Karpas-422 (cell line): ENCODE results near the gene NXPH4. TPM values are rescaled to one million over a fixed set of nuclear protein-coding genes. Genes with fewer than 3 reads are reported as not detected.

Source experiments
- DNase-seq: peaks from one replicate; pipeline ENCODE4 v3.0.0-alpha.2; 2015
- H2AFZ ChIP-seq: fragments of 200-600 bp; sonication (generic); 2 replicates; pipeline ENCODE4 v1.6.1; 2014; ENCODE audit warnings: antibody characterized with exemption, low read length, mixed read lengths
- H3K27ac ChIP-seq: fragments of 200-600 bp; sonication (generic); 2 replicates; pipeline ENCODE4 v1.5.1; 2014; ENCODE audit warnings: mild to moderate bottlenecking, low read length, moderate library complexity
- H3K27me3 ChIP-seq: fragments of 200-600 bp; sonication (generic); 2 replicates; pipeline ENCODE4 v1.6.1; 2014; ENCODE audit warnings: low read length, mixed read lengths
- H3K36me3 ChIP-seq: fragments of 200-600 bp; sonication (generic); 2 replicates; pipeline ENCODE4 v1.6.1; 2014; ENCODE audit warnings: low read length, mixed read lengths; ENCODE audit not compliant: insufficient read depth
- H3K4me1 ChIP-seq: fragments of 200-600 bp; sonication (generic); 2 replicates; pipeline ENCODE4 v1.6.1; 2014; ENCODE audit warnings: mild to moderate bottlenecking, low read length, mixed read lengths
- H3K4me2 ChIP-seq: fragments of 200-600 bp; sonication (generic); 2 replicates; pipeline ENCODE4 v1.6.1; 2014; ENCODE audit warnings: low read length, low read depth, mild to moderate bottlenecking; ENCODE audit not compliant: poor library complexity, severe bottlenecking
- H3K4me3 ChIP-seq: fragments of 200-600 bp; sonication (generic); 2 replicates; pipeline ENCODE4 v1.5.1; 2014; ENCODE audit warnings: mild to moderate bottlenecking, antibody characterized with exemption, low read length, mixed read lengths
- H3K79me2 ChIP-seq: fragments of 200-600 bp; sonication (generic); 2 replicates; pipeline ENCODE4 v1.6.1; 2014; ENCODE audit warnings: mild to moderate bottlenecking, low read length, mixed read lengths
- H3K9ac ChIP-seq: fragments of 200-600 bp; sonication (generic); 2 replicates; pipeline ENCODE4 v1.6.0; 2014; ENCODE audit warnings: low read length
- H3K9me2 ChIP-seq: fragments of 200-600 bp; sonication (generic), shearing (Covaris generic); replicated peaks from 2 replicates; pipeline ENCODE4 v1.6.0; 2014; ENCODE audit warnings: mild to moderate bottlenecking, low read length, moderate library complexity; ENCODE audit not compliant: insufficient read depth
- H3K9me3 ChIP-seq: fragments of 300-700, 200-600 bp; sonication (generic); 2 replicates; pipeline ENCODE4 v1.6.1; 2014; ENCODE audit warnings: low read length, mixed read lengths
- H4K20me1 ChIP-seq: fragments of 200-600 bp; sonication (generic); 2 replicates; pipeline ENCODE4 v1.6.1; 2014; ENCODE audit warnings: mild to moderate bottlenecking, antibody characterized with exemption, low read length, low read depth; ENCODE audit not compliant: insufficient read depth
- total RNA-seq: library from RNA; depleted of rRNA; stranded (reverse); fragments of >200 nt; shearing (Covaris generic); gene quantifications from 2 replicates; pipeline ENCODE4 v1.2.3, GENCODE V29; 2014; ENCODE audit warnings: low replicate concordance

The NXPH4 gene
- total RNA-seq, 1 experiment from 2014 or later: 2.9 TPM

DNA sequence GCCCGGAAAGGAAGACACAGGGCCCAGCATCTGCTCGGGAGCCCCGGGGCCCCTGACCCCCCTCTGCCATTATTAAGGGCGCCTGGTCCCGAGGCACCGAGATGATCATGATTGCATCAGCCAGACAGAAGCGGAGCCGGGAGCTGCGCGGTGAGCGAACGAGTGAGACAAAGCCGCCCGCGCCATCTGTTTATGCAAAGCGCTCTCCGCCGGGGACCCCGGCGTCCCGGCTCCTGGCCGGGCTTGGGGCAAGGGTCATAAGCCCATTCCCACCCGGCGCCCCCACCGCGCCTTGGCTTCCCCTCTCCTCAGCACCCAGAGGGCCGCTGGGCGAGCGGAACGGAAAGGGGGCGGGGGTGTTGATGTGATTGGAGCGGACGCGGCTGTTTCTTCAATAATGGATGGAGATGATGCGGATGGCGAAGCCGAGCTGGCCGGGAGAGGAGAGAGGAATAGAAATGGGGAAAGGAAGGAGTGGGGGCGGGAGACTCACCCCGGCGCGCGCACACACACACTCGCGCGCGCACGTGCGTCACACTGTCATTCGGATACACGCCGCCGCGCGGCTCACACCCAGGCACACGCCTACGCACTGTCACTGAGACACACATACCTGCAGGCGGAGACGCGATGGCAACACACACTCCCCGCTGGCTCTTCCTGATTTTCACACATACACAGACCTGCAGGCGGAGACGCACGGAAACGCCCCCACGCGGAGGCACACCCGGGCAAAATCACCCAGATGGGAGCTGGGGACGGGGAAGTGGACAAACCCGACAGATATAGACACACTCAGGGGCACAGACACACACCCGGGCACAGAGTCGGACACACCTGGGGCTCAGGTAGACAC lies 23.7 kb downstream of the NXPH4 start:
- no peak overlapping the region for H2AFZ ChIP-seq
- H4K20me1 ChIP-seq: peaks cover 7% of the 10 kb centered on the region; the same call in 1 of the 2 replicates
- DNase-seq: peak; percentile 91

DNA sequence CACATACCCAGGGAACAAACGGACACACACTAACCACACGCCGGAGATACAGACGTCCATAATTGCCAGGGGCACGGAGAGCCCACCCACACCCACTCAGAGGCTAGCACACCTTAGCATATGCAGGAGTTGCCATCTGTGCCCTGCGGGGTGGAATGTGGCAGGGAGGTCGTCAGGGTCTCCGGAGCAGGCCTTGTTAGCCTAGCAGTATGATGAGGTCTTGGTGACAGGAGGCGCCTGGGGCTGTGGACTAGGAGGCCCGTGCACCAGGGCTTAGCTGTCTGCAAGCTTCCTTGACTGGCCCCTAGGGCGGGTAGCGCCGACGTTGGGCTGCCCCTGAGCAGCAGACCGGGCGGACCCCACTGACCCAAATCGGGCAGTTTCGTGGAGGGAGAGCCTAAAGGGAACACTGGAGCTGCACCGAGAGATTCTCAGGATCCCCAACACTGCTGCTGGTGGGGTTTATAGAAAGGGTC lies 24.4 kb downstream of the NXPH4 start:
- no peaks in the 10 kb centered on the region for H3K27me3 ChIP-seq
- no peaks in the 10 kb centered on the region for H3K9me2 ChIP-seq
- DNase-seq: peak; percentile 77
- peaks cover 7% of the 10 kb centered on the region; the same call in 1 of the 2 replicates for H4K20me1 ChIP-seq
- no peaks in the 10 kb centered on the region for H3K9me3 ChIP-seq
- no peak overlapping the region for H2AFZ ChIP-seq
- H3K4me3 ChIP-seq: peak overlapping the region; percentile 69
- H3K9ac ChIP-seq: peak overlapping the region; percentile 98
- peak overlapping the region; percentile 99 for H3K4me2 ChIP-seq
- peaks cover 75% of the 10 kb centered on the region for H3K4me1 ChIP-seq
- H3K36me3 ChIP-seq: no peaks in the 10 kb centered on the region
- peak overlapping the region; percentile 98 for H3K27ac ChIP-seq
- H3K79me2 ChIP-seq: no peaks in the 10 kb centered on the region

More for the DNA sequence above, 23.7 kb downstream of the NXPH4 start:
- Histone ChIP-seq H3K9me2 (no peaks in the 10 kb centered on the region), H3K27ac (peak overlapping the region; percentile 98), H3K27me3 (no peaks in the 10 kb centered on the region), H3K9me3 (no peaks in the 10 kb centered on the region), H3K36me3 (no peaks in the 10 kb centered on the region), H3K4me1 (peaks cover 81% of the 10 kb centered on the region), H3K79me2 (no peaks in the 10 kb centered on the region), H3K9ac (peak overlapping the region; percentile 98), H3K4me2 (peak overlapping the region; percentile 99), H3K4me3 (peak overlapping the region; percentile 69)

GRCh38 chr12:57241402-57242310 lies 25.1 kb downstream of the NXPH4 start:
- Histone ChIP-seq H2AFZ (no peak overlapping the region), H3K4me1 (peaks cover 70% of the 10 kb centered on the region), H3K4me3 (peak overlapping the region; percentile 69), H3K4me2 (peak overlapping the region; percentile 99), H3K36me3 (no peaks in the 10 kb centered on the region), H3K9me2 (no peaks in the 10 kb centered on the region), H4K20me1 (peaks cover 7% of the 10 kb centered on the region; the same call in 1 of the 2 replicates), H3K9me3 (no peaks in the 10 kb centered on the region), H3K9ac (peak overlapping the region; percentile 98), H3K79me2 (no peaks in the 10 kb centered on the region), H3K27me3 (no peaks in the 10 kb centered on the region), H3K27ac (peak overlapping the region; percentile 98)
- peak; percentile 80 for DNase-seq

DNA sequence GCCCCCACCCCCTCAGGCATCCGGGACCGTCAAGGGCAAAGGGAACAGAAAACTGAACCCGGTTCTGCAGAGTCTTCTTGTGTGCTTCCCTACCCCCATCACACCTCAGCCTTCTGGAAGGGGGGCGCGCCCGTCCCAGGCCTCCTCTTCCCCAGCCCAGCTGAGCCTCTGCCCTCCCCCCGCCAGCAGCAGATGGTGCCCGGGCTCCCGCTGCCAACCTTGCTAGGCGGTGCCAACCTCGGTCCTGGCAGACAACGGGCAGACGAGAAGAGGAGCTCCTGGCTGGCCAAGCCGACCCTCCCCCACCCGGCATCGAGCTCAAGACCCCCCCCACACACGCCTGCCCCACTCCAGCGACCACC lies 25.7 kb downstream of the NXPH4 start:
- Histone ChIP-seq H3K36me3 (no peaks in the 10 kb centered on the region), H2AFZ (no peak overlapping the region), H3K9me3 (no peaks in the 10 kb centered on the region), H4K20me1 (peaks cover 7% of the 10 kb centered on the region; the same call in 1 of the 2 replicates), H3K27ac (peak overlapping the region; percentile 98), H3K4me1 (peaks cover 70% of the 10 kb centered on the region), H3K4me3 (peak overlapping the region; percentile 69), H3K4me2 (peak overlapping the region; percentile 99), H3K9ac (peak overlapping the region; percentile 98), H3K27me3 (no peaks in the 10 kb centered on the region), H3K9me2 (no peaks in the 10 kb centered on the region), H3K79me2 (no peaks in the 10 kb centered on the region)
- peak; percentile 76 for DNase-seq

- no peaks in the 10 kb centered on the region for H3K27me3 ChIP-seq
- H3K9me2 ChIP-seq: no peaks in the 10 kb centered on the region
- H3K9me3 ChIP-seq: no peaks in the 10 kb centered on the region
- peaks cover 7% of the 10 kb centered on the region; the same call in 1 of the 2 replicates for H4K20me1 ChIP-seq
- H3K9ac ChIP-seq: peak overlapping the region; percentile 98
- peak; percentile 97 for DNase-seq
- peaks cover 66% of the 10 kb centered on the region for H3K4me1 ChIP-seq
- peak overlapping the region; percentile 99 for H3K4me2 ChIP-seq
- H3K27ac ChIP-seq: peak overlapping the region; percentile 98
- no peaks in the 10 kb centered on the region for H3K36me3 ChIP-seq
- peak overlapping the region; percentile 69 for H3K4me3 ChIP-seq
- H3K79me2 ChIP-seq: no peaks in the 10 kb centered on the region
- H2AFZ ChIP-seq: no peak overlapping the region
Measured at GRCh38 chr12:57242691-57243454, 26.3 kb downstream of the NXPH4 start.

- H4K20me1 ChIP-seq: peaks cover 7% of the 10 kb centered on the region; the same call in 1 of the 2 replicates
- no peaks in the 10 kb centered on the region for H3K9me3 ChIP-seq
- H3K27ac ChIP-seq: peak overlapping the region; percentile 98
- peak overlapping the region; percentile 99 for H3K4me2 ChIP-seq
- no peaks in the 10 kb centered on the region for H3K79me2 ChIP-seq
- peak overlapping the region; percentile 98 for H3K9ac ChIP-seq
- no peak overlapping the region for H2AFZ ChIP-seq
- H3K9me2 ChIP-seq: no peaks in the 10 kb centered on the region
- no peaks in the 10 kb centered on the region for H3K36me3 ChIP-seq
- no peaks in the 10 kb centered on the region for H3K27me3 ChIP-seq
- peak; percentile 94 for DNase-seq
- peaks cover 58% of the 10 kb centered on the region for H3K4me1 ChIP-seq
- peak overlapping the region; percentile 69 for H3K4me3 ChIP-seq
Measured at GRCh38 chr12:57243521-57244311, 27.1 kb downstream of the NXPH4 start.

- H3K4me2 ChIP-seq: peak overlapping the region; percentile 99
Measured at GRCh38 chr12:57244312-57244696, 27.7 kb downstream of the NXPH4 start.

More at GRCh38 chr12:57244312-57244696, 27.7 kb downstream of the NXPH4 start:
- Histone ChIP-seq H3K4me1 (peaks cover 58% of the 10 kb centered on the region), H3K27me3 (no peaks in the 10 kb centered on the region), H3K9ac (peak overlapping the region; percentile 98), H3K9me2 (no peaks in the 10 kb centered on the region), H3K36me3 (no peaks in the 10 kb centered on the region), H2AFZ (no peak overlapping the region), H3K4me3 (no peak overlapping the region; the same call in 1 of the 2 replicates), H3K9me3 (no peaks in the 10 kb centered on the region), H3K79me2 (no peaks in the 10 kb centered on the region), H3K27ac (no peak overlapping the region), H4K20me1 (peaks cover 7% of the 10 kb centered on the region; the same call in 1 of the 2 replicates)
- DNase-seq: no peak
